ENCODE data around the gene SLAMF6. TPM values are rescaled to one million over a fixed set of nuclear protein-coding genes. Genes with fewer than 3 reads are reported as not detected.
"Not testable (repeated sequence)": the region's sequence is repeated elsewhere in the genome, so short reads cannot be mapped to it uniquely, and the experiment has no call there.

Gene SLAMF6
- total RNA-seq, 2 experiments from 2014 or later = 43.0 to 48.1 TPM

- Mint-ChIP-seq H3K4me1 (no peaks in the 10 kb centered on the region), H3K4me3 (no peak overlapping the region), H3K9me3 (peaks cover 3% of the 10 kb centered on the region), H3K27me3 (no peaks in the 10 kb centered on the region), H3K27ac (no peak overlapping the region), H3K36me3 (peaks cover 39% of the 10 kb centered on the region)
- DNase-seq (no peak), ATAC-seq (ENCODE audit: low read depth) (no peak)
- POLR2A ChIA-PET = no interaction called here
These were observed 31.1 kb downstream of the SLAMF6 start for GRCh38 chr1:160491981-160492380.

- H3K4me3 Mint-ChIP-seq = no peak overlapping the region
- ATAC-seq (ENCODE audit: low read depth) (no peak), DNase-seq (no peak)
- H3K36me3 Mint-ChIP-seq = peaks cover 44% of the 10 kb centered on the region
- H3K27ac Mint-ChIP-seq = no peak overlapping the region
- no peaks in the 10 kb centered on the region for H3K4me1 Mint-ChIP-seq
- no peaks in the 10 kb centered on the region for H3K27me3 Mint-ChIP-seq
- POLR2A ChIA-PET = no interaction called here
- H3K9me3 Mint-ChIP-seq = peaks cover 2% of the 10 kb centered on the region
These were observed 32.0 kb downstream of the SLAMF6 start for GRCh38 chr1:160491017-160491416.

- POLR2A ChIA-PET = no interaction called here
- Mint-ChIP-seq H3K9me3 (peaks cover 3% of the 10 kb centered on the region), H3K27me3 (no peaks in the 10 kb centered on the region), H3K4me1 (peaks cover 2% of the 10 kb centered on the region), H3K4me3 (no peak overlapping the region), H3K36me3 (peaks cover 47% of the 10 kb centered on the region), H3K27ac (no peak overlapping the region)
- DNase-seq (no peak), ATAC-seq (ENCODE audit: low read depth) (no peak)
These were observed 33.4 kb downstream of the SLAMF6 start for GRCh38 chr1:160489513-160490261.

- POLR2A ChIA-PET = interaction anchor here (0.7 to 0.8 kb wide), 3 partner anchors 35 to 121 kb away, joined by 3 read pairs; partner anchors contain the start of gene SLAMF6
- peaks cover 4% of the 10 kb centered on the region for H3K9me3 Mint-ChIP-seq
- no peak overlapping the region for H3K27ac Mint-ChIP-seq
- H3K4me3 Mint-ChIP-seq = no peak overlapping the region
- DNase-seq (no peak), ATAC-seq (ENCODE audit: low read depth) (no peak)
- H3K27me3 Mint-ChIP-seq = no peaks in the 10 kb centered on the region
- peaks cover 2% of the 10 kb centered on the region for H3K4me1 Mint-ChIP-seq
- H3K36me3 Mint-ChIP-seq = peaks cover 51% of the 10 kb centered on the region
These were observed 34.6 kb downstream of the SLAMF6 start for GRCh38 chr1:160488347-160489058.

GRCh38 chr1:160486453-160486852 lies 36.6 kb downstream of the SLAMF6 start:
- no peak for DNase-seq
- H3K27me3 Mint-ChIP-seq = no peaks in the 10 kb centered on the region
- peaks cover 9% of the 10 kb centered on the region for H3K9me3 Mint-ChIP-seq
- H3K4me3 Mint-ChIP-seq = no peak overlapping the region
- peaks cover 61% of the 10 kb centered on the region for H3K36me3 Mint-ChIP-seq
- no peak for ATAC-seq (ENCODE audit: low read depth)
- no peak overlapping the region for H3K27ac Mint-ChIP-seq
- POLR2A ChIA-PET = no interaction called here
- peaks cover 2% of the 10 kb centered on the region for H3K4me1 Mint-ChIP-seq

- POLR2A ChIA-PET = no interaction called here
- no peak for ATAC-seq (ENCODE audit: low read depth)
- Mint-ChIP-seq H3K9me3 (peaks cover 18% of the 10 kb centered on the region), H3K4me3 (no peak overlapping the region), H3K27me3 (no peaks in the 10 kb centered on the region), H3K36me3 (peaks cover 57% of the 10 kb centered on the region), H3K27ac (no peak overlapping the region), H3K4me1 (peaks cover 4% of the 10 kb centered on the region)
- DNase-seq = no peak
These were observed 39.4 kb downstream of the SLAMF6 start for GRCh38 chr1:160483505-160484185.

- H3K4me3 Mint-ChIP-seq = no peak overlapping the region
- H3K4me1 Mint-ChIP-seq = peaks cover 4% of the 10 kb centered on the region
These were observed 41.0 kb downstream of the SLAMF6 start for GRCh38 chr1:160481979-160482596.

GRCh38 chr1:160480781-160481180 lies 42.3 kb downstream of the SLAMF6 start:
- Mint-ChIP-seq H3K36me3 (peaks cover 37% of the 10 kb centered on the region), H3K9me3 (peaks cover 18% of the 10 kb centered on the region)
- ATAC-seq (ENCODE audit: low read depth); H3K27ac Mint-ChIP-seq; POLR2A ChIA-PET; H3K4me1 Mint-ChIP-seq; H3K4me3 Mint-ChIP-seq; H3K27me3 Mint-ChIP-seq; DNase-seq: not testable (repeated sequence)

More at GRCh38 chr1:160481979-160482596, 41.0 kb downstream of the SLAMF6 start:
- Mint-ChIP-seq H3K36me3 (peaks cover 49% of the 10 kb centered on the region), H3K27ac (no peak overlapping the region), H3K27me3 (no peaks in the 10 kb centered on the region), H3K9me3 (peaks cover 18% of the 10 kb centered on the region)
- no peak for ATAC-seq (ENCODE audit: low read depth)
- POLR2A ChIA-PET = interaction anchor here (1.5 kb wide), 1 partner anchor 53 kb away, joined by 3 read pairs; no protein-coding TSS in a partner anchor
- DNase-seq = no peak

GRCh38 chr1:160479091-160479490 lies 44.0 kb downstream of the SLAMF6 start:
- H3K27ac Mint-ChIP-seq; ATAC-seq (ENCODE audit: low read depth); H3K4me1 Mint-ChIP-seq; DNase-seq; H3K4me3 Mint-ChIP-seq; H3K27me3 Mint-ChIP-seq; POLR2A ChIA-PET: not testable (repeated sequence)
- H3K9me3 Mint-ChIP-seq = peaks cover 15% of the 10 kb centered on the region
- H3K36me3 Mint-ChIP-seq = peaks cover 31% of the 10 kb centered on the region

GRCh38 chr1:160474392-160475242 lies 48.4 kb downstream of the SLAMF6 start:
- ATAC-seq (ENCODE audit: low read depth) (peak; percentile 67), DNase-seq (no peak)
- H3K27ac Mint-ChIP-seq = no peak overlapping the region
- H3K4me3 Mint-ChIP-seq = no peak overlapping the region
- H3K9me3 Mint-ChIP-seq = peaks cover under 1% of the 10 kb centered on the region
- H3K36me3 Mint-ChIP-seq = peaks cover 6% of the 10 kb centered on the region
- H3K4me1 Mint-ChIP-seq = peaks cover 9% of the 10 kb centered on the region
- POLR2A ChIA-PET = interaction anchor here (1.2 to 1.4 kb wide), 2 partner anchors 10 to 212 kb away, joined by 3 to 4 read pairs; partner anchors contain the start of gene DCAF8
- no peaks in the 10 kb centered on the region for H3K27me3 Mint-ChIP-seq

GRCh38 chr1:160472112-160472511 lies 50.9 kb downstream of the SLAMF6 start:
- H3K4me1 Mint-ChIP-seq = peaks cover 16% of the 10 kb centered on the region
- no peak overlapping the region for H3K27ac Mint-ChIP-seq
- POLR2A ChIA-PET = no interaction called here
- peaks cover 5% of the 10 kb centered on the region for H3K36me3 Mint-ChIP-seq
- DNase-seq (no peak), ATAC-seq (ENCODE audit: low read depth) (no peak)
- H3K4me3 Mint-ChIP-seq = no peak overlapping the region
- H3K27me3 Mint-ChIP-seq = no peaks in the 10 kb centered on the region
- no peaks in the 10 kb centered on the region for H3K9me3 Mint-ChIP-seq

GRCh38 chr1:160471253-160471652 lies 51.8 kb downstream of the SLAMF6 start:
- DNase-seq (no peak), ATAC-seq (ENCODE audit: low read depth) (peak; percentile 61)
- Mint-ChIP-seq H3K4me1 (peaks cover 25% of the 10 kb centered on the region), H3K4me3 (no peak overlapping the region), H3K36me3 (peaks cover 5% of the 10 kb centered on the region), H3K27me3 (no peaks in the 10 kb centered on the region), H3K27ac (no peak overlapping the region), H3K9me3 (no peaks in the 10 kb centered on the region)
- POLR2A ChIA-PET = interaction anchor here (0.5 kb wide), 1 partner anchor 43 kb away, joined by 3 read pairs; no protein-coding TSS in a partner anchor
